ENCODE results near the gene INTS1. TPM values are rescaled to one million over a fixed set of nuclear protein-coding genes. Genes with fewer than 3 reads are reported as not detected.

The INTS1 gene
- total and polyA plus RNA-seq, 9 donors, result 1.9 to 80.5 (median 61.5) TPM

GRCh38 chr7:1434891-1435670 lies 69.1 kb downstream of the INTS1 start:
- Histone ChIP-seq H3K4me1 (ENCODE audit: insufficient read depth) (no peaks in the 10 kb centered on the region), H3K4me3 (no peak overlapping the region), H3K9me3 (no peaks in the 10 kb centered on the region), H3K27me3 (no peaks in the 10 kb centered on the region), H3K27ac (no peak overlapping the region), H3K36me3 (no peaks in the 10 kb centered on the region)
- TF ChIP-seq CTCF (IDR thresholded peaks at IDR 0.05), result no peak
- no peak for TF ChIP-seq POLR2A (IDR thresholded peaks at IDR 0.05)
- TF ChIP-seq EP300 (IDR thresholded peaks at IDR 0.05), result no peak
- DNase-seq, result no peak
- whole genome bisulfite sequencing, 3 donors, result 88 to 91% (median 90%) methylated on average over 19 to 22 of the region's 22 CpGs
- intact Hi-C loops (cut with DNase I), result loop anchor here in 1 of 4 donors (10.0 kb wide), 1 partner anchor 210 kb away; no protein-coding TSS in a partner anchor

GRCh38 chr7:1434165-1434718 lies 69.9 kb downstream of the INTS1 start:
- intact Hi-C loops (cut with DNase I), result loop anchor here in 1 of 4 donors (10.0 kb wide), 1 partner anchor 209 kb away; no protein-coding TSS in a partner anchor
- Histone ChIP-seq H3K4me1 (ENCODE audit: insufficient read depth) (no peaks in the 10 kb centered on the region), H3K9me3 (no peaks in the 10 kb centered on the region), H3K27ac (no peak overlapping the region), H3K27me3 (no peaks in the 10 kb centered on the region), H3K4me3 (no peak overlapping the region), H3K36me3 (no peaks in the 10 kb centered on the region)
- TF ChIP-seq POLR2A (IDR thresholded peaks at IDR 0.05) (no peak), EP300 (IDR thresholded peaks at IDR 0.05) (no peak), CTCF (IDR thresholded peaks at IDR 0.05) (no peak)
- no peak for DNase-seq
- WGBS, 3 donors, result 88 to 93% (median 91%) methylated on average over 35 of the region's 35 CpGs

DNA sequence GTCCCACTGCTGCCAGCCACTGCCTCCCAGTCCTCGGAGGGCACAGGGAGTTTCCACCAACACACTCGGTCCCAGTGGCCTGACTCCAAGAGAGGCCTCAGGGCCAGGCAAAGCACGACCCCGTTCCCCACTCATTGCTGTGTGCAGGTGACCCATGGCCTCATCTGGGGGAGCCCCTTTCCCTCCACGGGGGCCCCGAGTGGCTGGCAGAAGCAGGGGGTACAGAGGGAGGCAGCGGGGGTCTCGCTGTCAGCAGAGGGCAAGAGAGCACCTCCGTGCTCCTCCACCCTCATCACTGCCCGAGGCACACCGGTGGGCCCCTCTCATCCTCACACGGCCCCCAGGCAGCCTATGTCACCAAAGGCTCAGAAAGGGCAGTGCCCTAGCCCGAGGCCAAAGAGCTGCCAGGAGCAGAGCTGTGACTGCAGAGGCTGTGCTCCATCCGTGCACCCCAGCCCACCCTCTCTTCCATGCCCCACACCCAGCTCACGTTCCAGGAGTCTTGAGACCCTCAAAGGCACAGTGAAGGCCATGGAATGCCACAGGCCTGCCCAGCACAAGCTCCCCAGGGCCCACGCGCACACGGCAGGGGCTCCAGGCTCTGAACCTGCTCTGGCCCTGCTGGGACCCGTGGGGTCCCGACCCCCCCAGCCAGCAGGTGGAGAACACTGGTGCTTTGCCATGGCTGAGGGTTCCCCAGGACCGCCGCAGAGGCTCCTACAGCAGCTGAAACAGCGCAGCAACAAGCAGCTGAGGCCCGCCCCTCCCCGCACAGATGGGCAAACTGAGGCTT lies 70.9 kb downstream of the INTS1 start:
- H3K4me3 ChIP-seq, result no peak overlapping the region
- DNase-seq, result no peak
- TF ChIP-seq EP300 (IDR thresholded peaks at IDR 0.05) (no peak), CTCF (IDR thresholded peaks at IDR 0.05) (no peak), POLR2A (IDR thresholded peaks at IDR 0.05) (no peak)
- H3K9me3 ChIP-seq, result no peaks in the 10 kb centered on the region
- H3K27ac ChIP-seq, result no peak overlapping the region
- no peaks in the 10 kb centered on the region for H3K4me1 ChIP-seq (ENCODE audit: insufficient read depth)
- intact Hi-C loops (cut with DNase I), result loop anchor here in 1 of 4 donors (10.0 kb wide), 1 partner anchor 209 kb away; no protein-coding TSS in a partner anchor
- H3K27me3 ChIP-seq, result no peaks in the 10 kb centered on the region
- WGBS, 3 donors, result 69 to 80% (median 71%) methylated on average over 20 to 25 of the region's 25 CpGs
- no peaks in the 10 kb centered on the region for H3K36me3 ChIP-seq

- TF ChIP-seq CTCF (IDR thresholded peaks at IDR 0.05) (peak; percentile 61 to 94 (median 74)), POLR2A (IDR thresholded peaks at IDR 0.05) (no peak), EP300 (IDR thresholded peaks at IDR 0.05) (no peak)
- 14 to 18% (median 16%) methylated on average over 29 to 30 of the region's 30 CpGs for WGBS, 3 donors
- H3K27me3 ChIP-seq, result no peaks in the 10 kb centered on the region
- no peaks in the 10 kb centered on the region for H3K36me3 ChIP-seq
- intact Hi-C loops (cut with DNase I), result loop anchor here in 1 of 4 donors (10.0 kb wide), 1 partner anchor 208 kb away; no protein-coding TSS in a partner anchor
- no peak overlapping the region for H3K27ac ChIP-seq
- no peak overlapping the region for H3K4me3 ChIP-seq
- no peaks in the 10 kb centered on the region for H3K9me3 ChIP-seq
- H3K4me1 ChIP-seq (ENCODE audit: insufficient read depth), result no peaks in the 10 kb centered on the region
- peak; percentile 40 to 79 (median 77) for DNase-seq
Observed at GRCh38 chr7:1432411-1433082, 71.6 kb downstream of the INTS1 start.
